GM20431 (cell line): Measurements from ENCODE around the gene NAA80.

Source experiments
- in situ Hi-C: fragments of 300-500 bp; cut with MseI, MboI; formaldehyde crosslinking; loops from one replicate; pipeline ENCODE4 v1.15.0; 2020; ENCODE audit warnings: low sequenced_read_pairs; ENCODE audit not compliant: unreplicated experiment

NAA80 gene

GRCh38 chr3:50331364-50331907, 32.2 kb upstream of the NAA80 start:
- in situ Hi-C loops: no loop called here

- in situ Hi-C loops: no loop called here
Observed at GRCh38 chr3:50330330-50330729, 31.1 kb upstream of the NAA80 start.

GRCh38 chr3:50327943-50328691, 28.9 kb upstream of the NAA80 start, which contains the start of gene TUSC2:
Gene TUSC2, minus strand, starts transcription at chr3:50328223. Its CDS starts 124 bp downstream, at chr3:50328099.
- in situ Hi-C loops: no loop called here

- in situ Hi-C loops: no loop called here
Observed at GRCh38 chr3:50327129-50327528, 27.9 kb upstream of the NAA80 start.

- in situ Hi-C loops: no loop called here
Observed at GRCh38 chr3:50326182-50326541, 27.0 kb upstream of the NAA80 start.

GRCh38 chr3:50325497-50326181, 26.4 kb upstream of the NAA80 start:
- in situ Hi-C loops: no loop called here

DNA sequence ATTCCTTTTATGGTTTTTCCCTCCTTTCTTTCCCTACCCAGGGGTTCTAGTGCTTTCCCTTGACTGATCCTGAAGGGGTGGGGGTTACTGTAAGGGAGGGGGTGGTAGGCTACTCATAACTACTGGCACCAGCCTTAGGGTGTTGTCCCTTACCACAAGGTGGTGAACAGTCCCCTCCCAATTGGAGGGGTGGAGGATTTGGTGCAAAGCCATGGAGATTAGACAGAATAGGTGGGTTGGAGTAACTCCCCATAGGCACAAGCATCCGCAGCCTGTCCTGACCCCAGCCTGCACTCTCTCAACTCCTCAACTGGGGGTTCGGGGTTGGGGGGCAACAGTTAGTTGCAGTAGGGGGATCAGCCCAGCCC, 25.9 kb upstream of the NAA80 start:
- in situ Hi-C loops: no loop called here

DNA sequence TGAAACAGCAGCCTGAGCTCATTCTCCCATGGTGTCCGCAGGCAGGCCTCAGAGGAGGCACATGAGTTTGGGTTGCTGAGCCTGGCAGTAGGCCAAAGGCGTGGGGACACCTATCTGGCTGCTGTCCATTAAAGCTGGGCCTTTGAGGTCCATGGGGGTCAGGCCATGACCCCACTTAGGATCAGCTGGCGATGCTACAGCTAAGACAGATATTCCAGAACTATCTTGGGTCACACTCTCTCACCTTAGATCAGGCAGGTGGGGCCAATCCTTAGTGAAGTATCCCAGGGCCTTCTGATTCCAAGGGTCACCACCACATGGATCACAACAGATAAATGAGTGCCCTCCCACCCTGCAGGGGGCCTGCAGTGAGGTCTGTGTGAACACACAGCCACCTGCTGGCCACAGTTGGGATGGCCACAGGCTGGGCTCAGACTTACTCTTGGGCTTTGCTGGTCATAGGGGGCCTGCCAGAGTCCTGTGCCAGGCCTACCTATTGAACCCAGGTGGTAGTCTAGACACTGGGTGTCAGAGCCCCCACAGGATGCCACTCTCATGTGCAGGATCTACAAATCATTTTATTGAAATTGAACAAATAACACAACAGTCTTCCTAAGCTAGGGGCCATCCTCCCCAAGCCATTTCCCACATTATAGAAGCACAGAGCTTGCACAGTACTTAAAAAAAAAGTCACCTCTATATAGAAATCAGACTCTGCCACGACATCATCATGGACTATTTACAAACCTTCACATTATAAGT, 25.3 kb upstream of the NAA80 start:
- in situ Hi-C loops: no loop called here

GRCh38 chr3:50323614-50324199, 24.5 kb upstream of the NAA80 start:
- in situ Hi-C loops: no loop called here

GRCh38 chr3:50323092-50323600, 23.9 kb upstream of the NAA80 start:
- in situ Hi-C loops: no loop called here

DNA sequence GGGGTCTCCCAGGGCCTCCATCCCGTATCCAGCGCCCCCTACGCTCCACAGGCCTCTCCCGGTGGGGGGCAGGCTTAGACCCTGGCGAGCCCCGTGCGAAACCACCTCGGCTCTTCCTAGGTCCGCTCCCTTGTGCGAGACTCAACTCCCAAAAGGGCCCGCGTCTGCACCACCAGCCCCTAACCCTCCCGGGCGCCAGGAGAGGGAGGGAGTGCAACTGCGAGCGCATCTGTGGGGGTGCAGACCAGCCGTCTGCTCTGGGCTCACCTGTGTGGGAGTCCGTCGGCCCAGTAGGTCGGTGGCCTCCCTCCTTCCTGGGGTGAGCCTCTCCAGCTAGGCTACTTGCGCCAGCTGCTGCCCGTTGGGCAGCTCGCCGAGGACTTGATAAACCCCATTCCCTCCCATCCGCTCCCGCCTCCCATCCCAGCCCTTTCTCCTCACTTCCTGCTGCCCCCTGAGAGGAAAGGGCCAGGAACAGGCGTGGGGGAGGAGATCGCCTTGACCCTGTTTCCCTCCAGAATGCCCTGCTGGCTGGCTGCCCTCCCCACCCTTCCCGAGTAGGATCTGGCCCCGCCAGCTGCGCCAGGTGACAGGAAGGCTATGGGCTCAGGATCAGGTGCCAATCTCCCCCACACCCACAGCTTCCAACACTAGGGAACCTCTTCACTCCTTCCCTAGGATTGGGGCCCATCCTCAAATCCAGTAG, 23.3 kb upstream of the NAA80 start, which contains the start of gene HYAL2:
HYAL2 (minus strand) TSS at position 360 of the 706 bp plus-strand sequence. CDS start 2,256 bp downstream, outside the sequence.
- in situ Hi-C loops: no loop called here

DNA sequence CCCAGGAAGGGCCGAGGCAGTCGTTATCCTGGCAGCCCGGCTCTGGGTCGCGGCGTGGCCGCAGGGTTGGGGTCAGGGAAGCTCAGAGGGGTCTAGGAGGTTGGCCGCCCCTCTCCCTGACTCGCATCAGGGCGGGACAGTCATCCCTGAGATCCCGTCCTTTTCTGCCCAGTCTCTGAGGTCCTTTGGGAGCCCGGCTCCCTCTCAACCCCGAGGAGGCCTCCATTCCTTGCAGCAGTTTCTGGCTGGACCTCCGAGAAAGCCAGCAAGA, 22.8 kb upstream of the NAA80 start:
- in situ Hi-C loops: no loop called here

DNA sequence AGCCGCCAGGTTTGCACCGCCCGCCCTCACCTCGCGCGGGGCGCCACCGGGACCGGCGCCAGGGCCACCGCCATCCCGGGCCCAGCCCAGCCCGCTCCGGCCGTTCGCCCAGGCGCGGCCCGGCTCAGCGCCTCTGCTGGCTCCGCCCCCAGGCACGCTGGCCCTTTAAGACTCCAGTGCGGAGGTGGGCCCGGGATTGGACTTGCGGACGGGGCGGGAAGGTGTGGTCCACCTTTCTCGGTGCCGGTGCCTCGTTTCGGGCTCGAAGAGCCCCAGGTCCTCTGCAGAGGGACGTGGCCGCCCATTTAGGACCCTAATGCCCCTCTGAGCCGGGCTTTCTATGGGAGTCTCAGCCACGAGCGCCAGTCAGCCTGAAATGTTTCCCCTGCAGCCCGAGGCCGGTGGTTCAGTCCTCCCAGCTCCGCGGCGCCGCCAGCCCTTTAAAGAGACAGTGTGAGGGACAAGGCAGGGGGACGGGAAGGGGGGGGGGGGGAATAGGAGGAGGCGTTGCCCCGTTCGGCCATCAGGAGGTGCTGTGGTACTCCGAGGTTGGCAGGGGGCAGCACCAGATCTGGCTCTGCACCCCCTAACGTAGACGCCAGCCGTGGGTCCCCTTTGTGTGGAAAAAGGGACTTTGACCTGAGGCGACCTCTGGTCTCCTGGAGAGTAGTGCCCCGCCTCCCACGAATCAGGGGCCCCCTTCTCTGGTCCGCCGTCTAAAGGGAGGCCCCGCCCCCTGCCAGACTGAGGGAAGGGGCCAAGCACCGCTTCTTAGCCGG, 22.3 kb upstream of the NAA80 start:
- in situ Hi-C loops: no loop called here

GRCh38 chr3:50320853-50321335, 21.7 kb upstream of the NAA80 start:
- in situ Hi-C loops: no loop called here

- in situ Hi-C loops: no loop called here
Observed at GRCh38 chr3:50319894-50320625, 20.9 kb upstream of the NAA80 start.

- in situ Hi-C loops: no loop called here
Observed at GRCh38 chr3:50319181-50319893, 20.1 kb upstream of the NAA80 start.

DNA sequence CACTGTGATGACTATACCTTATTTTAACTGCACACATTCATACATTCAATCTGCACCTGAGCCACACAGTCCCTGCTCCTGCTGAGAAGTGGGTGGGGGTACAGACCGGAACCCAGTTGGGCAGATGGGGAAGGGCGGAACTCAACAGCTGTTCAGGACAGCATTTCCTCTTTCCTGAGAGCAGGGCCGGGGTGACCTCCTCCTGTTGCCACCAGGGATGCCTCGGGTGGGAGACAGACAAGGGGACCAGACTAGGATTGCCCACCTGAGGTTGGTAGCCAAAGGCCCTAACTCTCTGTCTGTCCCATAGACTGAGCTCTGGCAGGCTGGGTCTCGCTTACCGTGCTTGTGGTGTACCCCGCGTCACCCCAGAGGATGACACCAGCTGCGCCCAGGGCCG, 19.4 kb upstream of the NAA80 start:
- in situ Hi-C loops: no loop called here

DNA sequence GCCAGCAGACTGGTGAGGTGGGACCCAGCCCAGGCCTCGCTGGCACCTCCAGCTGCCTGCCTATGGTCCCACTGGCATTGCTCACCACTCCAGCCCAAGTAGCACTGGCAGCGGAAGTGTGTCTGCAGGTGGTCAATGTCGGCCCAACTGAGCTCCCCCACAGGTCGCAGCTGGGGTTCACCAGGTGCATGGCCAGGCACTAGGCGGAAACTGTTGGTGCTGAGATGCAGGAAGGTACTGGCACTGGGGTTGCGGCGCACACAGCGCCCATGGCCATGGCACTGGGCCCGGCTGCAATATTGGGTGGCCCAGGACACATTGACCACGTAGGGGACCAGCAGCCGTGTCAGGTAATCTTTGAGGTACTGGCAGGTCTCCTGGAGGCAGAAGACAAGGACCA, 19.0 kb upstream of the NAA80 start:
- in situ Hi-C loops: no loop called here
